ENCODE results near the gene AUNIP. TPM values are rescaled to one million over a fixed set of nuclear protein-coding genes. Genes with fewer than 3 reads are reported as not detected.

Gene AUNIP
- total RNA-seq, 1 experiment from 2014 or later = 16.1 TPM

- H3K9me3 Mint-ChIP-seq = no peaks in the 10 kb centered on the region
- H3K27me3 Mint-ChIP-seq (ENCODE audit: low read depth) = no peaks in the 10 kb centered on the region
- H3K27ac Mint-ChIP-seq = no peak overlapping the region
- POLR2A ChIA-PET = no interaction called here
- H3K4me3 Mint-ChIP-seq = no peak overlapping the region
- peak; percentile 9 for DNase-seq (ENCODE audit: low spot score)
- H3K36me3 Mint-ChIP-seq = no peaks in the 10 kb centered on the region
- TF ChIP-seq, protein P1, sequence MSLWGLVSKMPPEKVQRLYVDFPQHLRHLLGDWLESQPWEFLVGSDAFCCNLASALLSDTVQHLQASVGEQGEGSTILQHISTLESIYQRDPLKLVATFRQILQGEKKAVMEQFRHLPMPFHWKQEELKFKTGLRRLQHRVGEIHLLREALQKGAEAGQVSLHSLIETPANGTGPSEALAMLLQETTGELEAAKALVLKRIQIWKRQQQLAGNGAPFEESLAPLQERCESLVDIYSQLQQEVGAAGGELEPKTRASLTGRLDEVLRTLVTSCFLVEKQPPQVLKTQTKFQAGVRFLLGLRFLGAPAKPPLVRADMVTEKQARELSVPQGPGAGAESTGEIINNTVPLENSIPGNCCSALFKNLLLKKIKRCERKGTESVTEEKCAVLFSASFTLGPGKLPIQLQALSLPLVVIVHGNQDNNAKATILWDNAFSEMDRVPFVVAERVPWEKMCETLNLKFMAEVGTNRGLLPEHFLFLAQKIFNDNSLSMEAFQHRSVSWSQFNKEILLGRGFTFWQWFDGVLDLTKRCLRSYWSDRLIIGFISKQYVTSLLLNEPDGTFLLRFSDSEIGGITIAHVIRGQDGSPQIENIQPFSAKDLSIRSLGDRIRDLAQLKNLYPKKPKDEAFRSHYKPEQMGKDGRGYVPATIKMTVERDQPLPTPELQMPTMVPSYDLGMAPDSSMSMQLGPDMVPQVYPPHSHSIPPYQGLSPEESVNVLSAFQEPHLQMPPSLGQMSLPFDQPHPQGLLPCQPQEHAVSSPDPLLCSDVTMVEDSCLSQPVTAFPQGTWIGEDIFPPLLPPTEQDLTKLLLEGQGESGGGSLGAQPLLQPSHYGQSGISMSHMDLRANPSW (CRISPR knock-in tag; conservative IDR thresholded peaks at IDR 0.05; ENCODE audit: low read depth) = no peak
- TF ChIP-seq ZNF281 (CRISPR knock-in tag; IDR thresholded peaks at IDR 0.05) = no peak
- TF ChIP-seq PRRX2 (CRISPR knock-in tag; IDR thresholded peaks at IDR 0.05) = no peak
- TF ChIP-seq, protein P2, sequence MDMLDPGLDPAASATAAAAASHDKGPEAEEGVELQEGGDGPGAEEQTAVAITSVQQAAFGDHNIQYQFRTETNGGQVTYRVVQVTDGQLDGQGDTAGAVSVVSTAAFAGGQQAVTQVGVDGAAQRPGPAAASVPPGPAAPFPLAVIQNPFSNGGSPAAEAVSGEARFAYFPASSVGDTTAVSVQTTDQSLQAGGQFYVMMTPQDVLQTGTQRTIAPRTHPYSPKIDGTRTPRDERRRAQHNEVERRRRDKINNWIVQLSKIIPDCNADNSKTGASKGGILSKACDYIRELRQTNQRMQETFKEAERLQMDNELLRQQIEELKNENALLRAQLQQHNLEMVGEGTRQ (CRISPR knock-in tag; IDR thresholded peaks at IDR 0.05) = no peak
- no peak for TF ChIP-seq ZNF416 (CRISPR knock-in tag; IDR thresholded peaks at IDR 0.05)
- no peak for TF ChIP-seq ATF1 (CRISPR knock-in tag; IDR thresholded peaks at IDR 0.05)
- peaks cover 26% of the 10 kb centered on the region for H3K4me1 Mint-ChIP-seq
- no peak for ATAC-seq
- CTCF ChIA-PET = interaction anchor here (0.7 to 1.3 kb wide), 3 partner anchors 15 to 107 kb away, joined by 3 to 4 read pairs (median 3); partner anchors contain the start of genes PAFAH2 and PAQR7
Observed at GRCh38 chr1:25890239-25891034, 31.2 kb upstream of the AUNIP start.

DNA sequence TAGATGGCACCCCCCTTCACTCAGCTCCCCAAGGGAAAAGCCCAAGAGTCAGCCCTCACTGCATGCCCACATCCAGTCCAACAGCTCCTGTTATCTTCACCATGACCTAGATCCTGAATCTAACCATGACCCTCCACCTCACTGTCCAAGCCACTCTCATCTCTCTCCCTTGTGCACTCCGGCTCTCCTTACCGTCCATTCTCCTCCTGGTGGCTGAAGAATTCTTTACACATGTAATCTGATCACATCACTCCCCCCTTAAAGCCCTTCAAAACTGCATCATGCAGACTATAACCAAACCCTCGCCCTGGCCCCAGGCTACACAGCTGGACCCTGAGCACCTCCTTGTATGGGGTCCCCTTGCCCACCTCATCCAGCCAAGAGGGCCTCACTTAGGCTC is 30.2 kb upstream of the AUNIP start:
- Mint-ChIP-seq H3K4me3 (no peak overlapping the region), H3K36me3 (no peaks in the 10 kb centered on the region), H3K9me3 (no peaks in the 10 kb centered on the region), H3K4me1 (peaks cover 23% of the 10 kb centered on the region), H3K27me3 (ENCODE audit: low read depth) (no peaks in the 10 kb centered on the region; the same call in 1 of the 2 replicates), H3K27ac (no peak overlapping the region)
- CTCF ChIA-PET = no interaction called here
- POLR2A ChIA-PET = no interaction called here
- peak; percentile 5 for DNase-seq (ENCODE audit: low spot score)
- ATAC-seq = no peak
- TF ChIP-seq ZNF219 (CRISPR knock-in tag; IDR thresholded peaks at IDR 0.05; ENCODE audit: borderline replicate concordance) = no peak
- TF ChIP-seq ZNF425 (CRISPR knock-in tag; conservative IDR thresholded peaks at IDR 0.05) = no peak
- TF ChIP-seq ZSCAN18 (CRISPR knock-in tag; IDR thresholded peaks at IDR 0.05) = no peak
- no peak for TF ChIP-seq RELA (CRISPR knock-in tag; IDR thresholded peaks at IDR 0.05; ENCODE audit: borderline replicate concordance)
- no peak for TF ChIP-seq ZNF396 (CRISPR knock-in tag; IDR thresholded peaks at IDR 0.05; ENCODE audit: borderline replicate concordance)
- TF ChIP-seq, protein P2 (CRISPR knock-in tag; IDR thresholded peaks at IDR 0.05) = no peak
- TF ChIP-seq SMAD3 (CRISPR knock-in tag; IDR thresholded peaks at IDR 0.05; ENCODE audit: borderline replicate concordance) = no peak
- no peak for TF ChIP-seq ZNF138 (CRISPR knock-in tag; conservative IDR thresholded peaks at IDR 0.05)
- TF ChIP-seq, protein P3, sequence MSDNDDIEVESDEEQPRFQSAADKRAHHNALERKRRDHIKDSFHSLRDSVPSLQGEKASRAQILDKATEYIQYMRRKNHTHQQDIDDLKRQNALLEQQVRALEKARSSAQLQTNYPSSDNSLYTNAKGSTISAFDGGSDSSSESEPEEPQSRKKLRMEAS (CRISPR knock-in tag; IDR thresholded peaks at IDR 0.05) = no peak
- no peak for TF ChIP-seq CTCF (IDR thresholded peaks at IDR 0.05)
- TF ChIP-seq, protein P4, sequence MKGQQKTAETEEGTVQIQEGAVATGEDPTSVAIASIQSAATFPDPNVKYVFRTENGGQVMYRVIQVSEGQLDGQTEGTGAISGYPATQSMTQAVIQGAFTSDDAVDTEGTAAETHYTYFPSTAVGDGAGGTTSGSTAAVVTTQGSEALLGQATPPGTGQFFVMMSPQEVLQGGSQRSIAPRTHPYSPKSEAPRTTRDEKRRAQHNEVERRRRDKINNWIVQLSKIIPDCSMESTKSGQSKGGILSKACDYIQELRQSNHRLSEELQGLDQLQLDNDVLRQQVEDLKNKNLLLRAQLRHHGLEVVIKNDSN (CRISPR knock-in tag; IDR thresholded peaks at IDR 0.05) = no peak

Measured in WTC11 (cell line).